Muscle layer of duodenum (tissue), 2 donors: ENCODE results near the gene TMF1.
A peak's percentile ranks its signal among the peaks of the same experiment; 100 is the strongest.

ENCODE experiments used
- H3K27ac ChIP-seq: one replicate; pipeline ENCODE4 v1.7.0; 2013; ENCODE audit warnings: mild to moderate bottlenecking, low read length
- H3K27me3 ChIP-seq: one replicate; pipeline ENCODE4 v1.7.0; 2013; ENCODE audit warnings: low read depth, mild to moderate bottlenecking, control low read depth, low read length
- H3K36me3 ChIP-seq, 2 donors: one replicate each; pipeline ENCODE4 v1.7.0; 2013; ENCODE audit warnings: low read length in 2 of 2, control low read depth in 1 of 2, mild to moderate bottlenecking in 1 of 2; ENCODE audit not compliant: insufficient read depth in 2 of 2, control insufficient read depth in 1 of 2
- H3K4me1 ChIP-seq, 2 donors: one replicate each; pipeline ENCODE4 v1.7.0; 2013; ENCODE audit warnings: low read length in 2 of 2, mild to moderate bottlenecking in 2 of 2, control low read depth in 1 of 2, moderate library complexity in 1 of 2; ENCODE audit not compliant: insufficient read depth in 2 of 2, control insufficient read depth in 1 of 2
- H3K4me3 ChIP-seq, 2 donors: one replicate each; pipeline ENCODE4 v1.7.0; 2013; ENCODE audit warnings: low read length in 2 of 2, low read depth in 1 of 2, mild to moderate bottlenecking in 1 of 2
- H3K9me3 ChIP-seq, 2 donors: one replicate each; pipeline ENCODE4 v1.7.0; 2013; ENCODE audit warnings: low read length in 2 of 2, control low read depth in 1 of 2, mild to moderate bottlenecking in 1 of 2; ENCODE audit not compliant: control insufficient read depth in 1 of 2
- donor health status: healthy.

Gene TMF1

GRCh38 chr3:69072928-69073327 is 20.8 kb upstream of the TMF1 start:
- no peaks in the 10 kb centered on the region for H3K27me3 ChIP-seq
- H3K36me3 ChIP-seq: peaks cover 3 to 12% of the 10 kb centered on the region in 2 donors
- H3K9me3 ChIP-seq: no peaks in the 10 kb centered on the region
- peaks cover 0 to 4% of the 10 kb centered on the region in 2 donors for H3K4me1 ChIP-seq
- no peak overlapping the region for H3K27ac ChIP-seq
- no peak overlapping the region for H3K4me3 ChIP-seq

DNA sequence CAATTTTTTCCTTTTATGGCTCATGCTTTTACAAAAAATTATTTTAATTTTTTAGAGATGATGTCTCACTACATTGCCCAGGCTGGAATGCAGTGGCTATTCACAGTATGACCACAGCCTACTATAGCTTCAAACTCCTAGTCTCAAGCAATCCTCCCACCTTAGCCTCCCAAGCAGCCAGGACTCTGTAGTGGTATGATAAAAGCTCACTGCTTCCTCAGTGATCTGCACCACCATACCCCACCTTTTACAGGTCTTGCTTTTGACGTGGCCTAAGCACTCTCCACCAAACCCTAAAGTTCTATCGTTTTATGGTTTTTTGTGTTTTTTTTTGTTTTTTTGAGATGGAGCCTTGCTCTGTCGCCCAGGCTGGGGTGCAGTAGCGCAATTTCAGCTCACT is 14.0 kb upstream of the TMF1 start:
- Histone ChIP-seq H3K4me3 (no peak overlapping the region), H3K27ac (no peak overlapping the region), H3K9me3 (no peaks in the 10 kb centered on the region), H3K36me3 (peaks cover 23 to 33% of the 10 kb centered on the region in 2 donors), H3K4me1 (no peaks in the 10 kb centered on the region), H3K27me3 (no peaks in the 10 kb centered on the region)

DNA sequence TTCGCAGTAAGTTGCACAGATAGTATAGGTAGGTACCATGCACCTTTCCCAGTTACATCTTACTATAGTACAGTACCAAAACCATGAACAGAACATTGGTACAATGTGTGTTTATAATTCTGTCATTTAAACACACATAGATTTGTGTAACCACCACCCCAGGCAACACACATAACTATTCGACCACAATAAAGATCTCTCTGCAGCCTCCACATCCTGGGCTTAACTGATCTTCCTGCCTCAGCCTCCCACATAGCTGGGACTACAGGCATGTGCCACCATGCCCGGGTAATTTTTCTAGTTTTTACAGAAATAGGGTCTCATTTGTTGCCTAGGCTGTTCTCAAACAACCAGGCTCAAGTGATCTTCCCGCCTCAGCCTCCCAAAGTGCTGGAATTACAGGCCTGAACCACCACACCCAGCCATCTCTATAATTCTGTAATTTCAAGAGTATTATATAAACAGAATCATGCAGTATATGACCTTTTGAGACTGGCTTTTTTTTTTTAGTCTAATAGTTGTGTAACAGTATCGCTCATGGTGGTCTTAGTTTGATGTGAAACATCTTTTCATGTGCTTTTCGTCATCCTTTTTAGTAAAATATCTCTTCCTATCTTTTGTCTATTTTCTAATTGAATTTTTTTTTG is 13.3 kb upstream of the TMF1 start:
- H3K4me1 ChIP-seq: no peaks in the 10 kb centered on the region
- H3K27me3 ChIP-seq: no peaks in the 10 kb centered on the region
- no peak overlapping the region for H3K4me3 ChIP-seq
- no peaks in the 10 kb centered on the region for H3K9me3 ChIP-seq
- H3K27ac ChIP-seq: no peak overlapping the region
- H3K36me3 ChIP-seq: peaks cover 29 to 38% of the 10 kb centered on the region in 2 donors

GRCh38 chr3:69063636-69064035 is 11.5 kb upstream of the TMF1 start:
- Histone ChIP-seq H3K9me3 (no peaks in the 10 kb centered on the region), H3K4me1 (no peaks in the 10 kb centered on the region), H3K27ac (no peak overlapping the region), H3K4me3 (no peak overlapping the region), H3K36me3 (peaks cover 38 to 43% of the 10 kb centered on the region in 2 donors), H3K27me3 (no peaks in the 10 kb centered on the region)

DNA sequence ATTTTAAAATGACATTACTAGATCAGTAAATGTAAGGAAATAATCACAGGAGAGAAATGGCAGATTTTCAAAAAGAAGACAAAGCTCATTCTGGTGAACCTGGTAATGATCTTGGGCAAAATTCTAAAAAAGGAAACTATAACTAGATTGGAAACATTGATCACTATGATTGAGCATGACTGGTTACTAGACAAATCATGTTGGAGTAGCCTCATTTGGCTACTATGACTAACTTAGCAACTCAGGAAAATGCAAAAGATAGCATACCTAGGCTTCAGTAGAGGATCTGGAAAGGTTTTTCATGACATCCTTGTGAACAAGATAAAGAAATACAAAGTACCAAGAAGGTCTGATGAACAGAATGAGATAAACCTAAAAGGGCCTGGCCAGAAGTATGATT is 7.6 kb upstream of the TMF1 start:
- Histone ChIP-seq H3K4me3 (no peak overlapping the region), H3K27me3 (no peaks in the 10 kb centered on the region), H3K27ac (no peak overlapping the region), H3K36me3 (peaks cover 42 to 59% of the 10 kb centered on the region in 2 donors), H3K9me3 (no peaks in the 10 kb centered on the region), H3K4me1 (no peaks in the 10 kb centered on the region)

DNA sequence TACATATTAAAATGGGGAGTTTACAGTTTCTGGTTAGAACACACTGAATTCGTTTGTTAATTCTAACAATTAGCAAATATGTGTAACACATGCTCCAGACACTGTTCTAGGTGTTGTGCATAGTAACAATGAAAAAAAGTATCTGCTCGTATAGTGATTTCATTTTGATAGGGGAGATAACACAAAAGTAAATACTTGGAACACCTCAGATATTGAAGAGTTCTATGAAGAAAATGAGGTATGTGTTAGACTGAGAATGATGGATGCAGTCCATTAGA is 6.8 kb upstream of the TMF1 start:
- Histone ChIP-seq H3K36me3 (peaks cover 42 to 61% of the 10 kb centered on the region in 2 donors), H3K4me1 (no peaks in the 10 kb centered on the region), H3K27ac (no peak overlapping the region), H3K4me3 (no peak overlapping the region), H3K27me3 (no peaks in the 10 kb centered on the region), H3K9me3 (no peaks in the 10 kb centered on the region)

DNA sequence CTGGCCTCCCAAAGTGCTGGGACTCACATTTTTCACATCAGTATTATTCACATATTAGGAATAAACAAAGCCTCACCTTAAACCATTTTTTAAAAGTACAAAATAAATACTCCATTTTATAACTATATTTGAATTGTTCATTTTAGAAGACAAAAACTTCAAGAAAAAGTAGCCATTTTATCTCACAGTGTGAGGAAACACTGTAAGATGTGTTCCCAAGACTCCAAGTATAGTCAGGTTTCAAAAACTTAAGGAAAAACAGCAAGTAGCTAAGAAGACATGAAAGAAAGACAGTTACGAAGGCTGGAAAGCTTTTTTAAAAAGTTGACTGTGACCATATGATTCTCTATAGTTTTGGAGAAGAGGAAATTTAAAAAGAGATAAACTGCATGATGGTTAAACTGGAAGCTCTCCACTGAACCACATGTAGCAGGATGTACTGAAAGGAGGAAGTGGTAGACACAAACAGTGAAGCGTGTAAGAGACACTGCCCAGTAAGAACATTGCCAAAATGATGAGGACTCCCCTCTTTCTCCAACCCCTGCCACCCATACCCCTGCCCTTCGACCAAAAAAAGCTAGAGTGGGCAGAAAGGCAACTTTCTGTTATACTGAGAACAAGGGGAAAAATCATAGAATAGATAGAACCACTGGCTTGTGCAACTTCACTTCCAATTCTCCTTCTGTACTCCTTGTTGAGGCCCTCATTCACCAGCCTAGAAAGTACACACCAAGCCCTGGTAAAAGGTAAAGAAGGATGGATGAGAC is 6.2 kb upstream of the TMF1 start:
- Histone ChIP-seq H3K9me3 (no peaks in the 10 kb centered on the region), H3K27ac (no peak overlapping the region), H3K4me1 (no peaks in the 10 kb centered on the region), H3K27me3 (no peaks in the 10 kb centered on the region), H3K4me3 (no peak overlapping the region), H3K36me3 (peaks cover 46 to 61% of the 10 kb centered on the region in 2 donors)

DNA sequence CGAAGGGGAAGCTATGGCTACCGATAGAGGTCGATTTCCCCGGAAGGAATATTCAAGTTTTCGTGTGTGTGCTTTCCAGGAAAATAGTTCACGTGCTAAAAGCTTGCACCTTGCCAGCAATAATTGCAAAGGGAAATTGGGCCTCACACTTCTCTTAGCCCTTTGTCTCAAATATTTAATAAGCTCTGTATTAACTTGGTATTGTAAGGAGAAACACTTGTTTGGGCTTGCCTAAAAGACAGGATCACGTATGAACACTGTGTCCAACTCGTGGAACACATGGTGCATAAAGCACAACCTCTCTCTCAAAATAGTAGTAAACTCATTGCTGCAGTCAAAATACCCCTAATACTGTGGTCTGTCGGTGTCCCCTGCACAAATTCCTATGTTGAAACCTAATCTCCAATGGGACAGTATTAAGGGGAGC is 352 bp upstream of the TMF1 start:
- Histone ChIP-seq H3K27ac (peak overlapping the region; percentile 98), H3K4me3 (peak overlapping the region; percentile 86 to 98), H3K27me3 (no peaks in the 10 kb centered on the region), H3K36me3 (peaks cover 12 to 26% of the 10 kb centered on the region in 2 donors), H3K9me3 (no peaks in the 10 kb centered on the region), H3K4me1 (peaks cover 4 to 22% of the 10 kb centered on the region in 2 donors)

DNA sequence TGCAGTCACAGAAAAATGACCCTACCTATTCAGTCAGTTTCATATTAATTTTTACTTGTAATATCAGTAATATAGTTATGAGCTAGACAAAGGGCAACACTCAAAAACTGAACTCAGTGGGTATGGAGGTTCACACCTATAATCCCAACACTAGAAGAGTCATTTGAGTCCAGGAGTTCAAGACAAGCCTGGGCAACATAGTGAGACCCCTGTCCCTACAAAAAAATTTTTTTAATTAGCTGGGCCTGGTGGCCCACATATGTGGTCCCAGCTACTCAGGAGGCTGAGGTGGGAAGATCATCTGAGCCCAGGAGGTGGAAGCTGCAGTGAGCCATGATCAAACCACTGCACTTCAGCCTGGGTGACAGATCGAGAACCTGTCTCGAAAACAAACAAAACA is 3.1 kb downstream of the TMF1 start:
- peaks cover 17 to 35% of the 10 kb centered on the region in 2 donors for H3K36me3 ChIP-seq
- no peak overlapping the region for H3K4me3 ChIP-seq
- H3K27me3 ChIP-seq: no peaks in the 10 kb centered on the region
- H3K27ac ChIP-seq: no peak overlapping the region
- no peaks in the 10 kb centered on the region for H3K9me3 ChIP-seq
- peaks cover 4 to 26% of the 10 kb centered on the region in 2 donors for H3K4me1 ChIP-seq

- H3K27me3 ChIP-seq: no peaks in the 10 kb centered on the region
- no peak overlapping the region for H3K27ac ChIP-seq
- H3K9me3 ChIP-seq: no peaks in the 10 kb centered on the region
- H3K4me1 ChIP-seq: peaks cover 0 to 15% of the 10 kb centered on the region in 2 donors
- H3K4me3 ChIP-seq: no peak overlapping the region
- peaks cover 33 to 54% of the 10 kb centered on the region in 2 donors for H3K36me3 ChIP-seq
These were observed 7.5 kb downstream of the TMF1 start for GRCh38 chr3:69044608-69045007.

- H3K27me3 ChIP-seq: no peaks in the 10 kb centered on the region
- H3K36me3 ChIP-seq: peaks cover 48 to 72% of the 10 kb centered on the region in 2 donors
- no peaks in the 10 kb centered on the region for H3K4me1 ChIP-seq
- no peak overlapping the region for H3K27ac ChIP-seq
- no peak overlapping the region for H3K4me3 ChIP-seq
- no peaks in the 10 kb centered on the region for H3K9me3 ChIP-seq
These were observed 18.7 kb downstream of the TMF1 start for GRCh38 chr3:69033470-69033869.
